Measurements from ENCODE around the gene ZSWIM5. TPM values are rescaled to one million over a fixed set of nuclear protein-coding genes. Genes with fewer than 3 reads are reported as not detected.
A peak's percentile ranks its signal among the peaks of the same experiment; 100 is the strongest.

Gene ZSWIM5
- total and polyA plus RNA-seq, 5 experiments from 2014 or later, result 0.57 to 1.2 (median 0.85) TPM

GRCh38 chr1:44970317-44970716 is 236.1 kb downstream of the ZSWIM5 start:
- POLR2A ChIA-PET, result interaction anchor here (0.5 kb wide), 1 partner anchor 176 kb away, joined by 4 read pairs; no protein-coding TSS in a partner anchor
- H3K4me3 Mint-ChIP-seq, result no peak overlapping the region
- H3K9me3 Mint-ChIP-seq, result no peaks in the 10 kb centered on the region
- no peaks in the 10 kb centered on the region for H3K27me3 Mint-ChIP-seq
- peaks cover 0 to 68% (median 8%) of the 10 kb centered on the region in 3 donors for H3K36me3 Mint-ChIP-seq
- peak overlapping the region in 3 of 10 donors; percentile 4 to 39 (median 35) for H3K27ac Mint-ChIP-seq
- ATAC-seq (no peak), DNase-seq (no peak)
- H3K4me1 Mint-ChIP-seq, result peaks cover 5 to 12% (median 7%) of the 10 kb centered on the region in 4 donors

Other genes with a start within 250 kb of the ZSWIM5 start
- gene EIF2B3, start 220.0 kb downstream of the ZSWIM5 start, total RNA-seq, result 10 to 100 TPM; 16.0 to 16.5 TPM
- gene EIF2B3, start 220.0 kb downstream of the ZSWIM5 start, polyA plus RNA-seq, result 10 to 100 TPM; 22.1 to 27.9 (median 22.5) TPM
- gene HECTD3, start 195.3 kb downstream of the ZSWIM5 start, total RNA-seq, result 10 to 100 TPM; 47.2 to 49.3 TPM
- gene HECTD3, start 195.3 kb downstream of the ZSWIM5 start, polyA plus RNA-seq, result 10 to 100 TPM in 2 of 3 donors, 1 to 10 TPM in 1; 7.2 to 17.8 (median 15.6) TPM
- 10 to 100 TPM; 74.9 to 78.8 TPM for gene UROD, start 194.4 kb downstream of the ZSWIM5 start, total RNA-seq
- 10 to 100 TPM; 71.6 to 80.9 (median 74.9) TPM for gene UROD, start 194.4 kb downstream of the ZSWIM5 start, polyA plus RNA-seq
- 1 to 10 TPM; 1.5 TPM for gene HPDL, start 120.3 kb upstream of the ZSWIM5 start, total RNA-seq
- gene HPDL, start 120.3 kb upstream of the ZSWIM5 start, polyA plus RNA-seq, result 1 to 10 TPM in 2 of 3 donors, under 1 TPM in 1; 0.47 to 2.7 (median 1.2) TPM
- gene TOE1, start 133.6 kb upstream of the ZSWIM5 start, total RNA-seq, result 10 to 100 TPM; 23.7 to 24.5 TPM
- gene TOE1, start 133.6 kb upstream of the ZSWIM5 start, polyA plus RNA-seq, result 10 to 100 TPM in 2 of 3 donors, 1 to 10 TPM in 1; 8.2 to 12.3 (median 10.7) TPM
- gene MUTYH, start 133.8 kb upstream of the ZSWIM5 start, total RNA-seq, result 10 to 100 TPM; 75.6 to 79.7 TPM
- gene MUTYH, start 133.8 kb upstream of the ZSWIM5 start, polyA plus RNA-seq, result 10 to 100 TPM; 21.8 to 24.7 (median 24.4) TPM

Measured in naive thymus-derived CD8-positive, alpha-beta T cell (primary cell).